Superior temporal gyrus (tissue), 1 donor: ENCODE measurements around the gene CAMK2D.
A peak's percentile ranks its signal among the peaks of the same experiment; 100 is the strongest.

ENCODE experiments used
- DNase-seq: peaks from one replicate; pipeline ENCODE4 v3.0.0-alpha.2; 2016; ENCODE audit errors: extremely low spot score

The CAMK2D gene

DNA sequence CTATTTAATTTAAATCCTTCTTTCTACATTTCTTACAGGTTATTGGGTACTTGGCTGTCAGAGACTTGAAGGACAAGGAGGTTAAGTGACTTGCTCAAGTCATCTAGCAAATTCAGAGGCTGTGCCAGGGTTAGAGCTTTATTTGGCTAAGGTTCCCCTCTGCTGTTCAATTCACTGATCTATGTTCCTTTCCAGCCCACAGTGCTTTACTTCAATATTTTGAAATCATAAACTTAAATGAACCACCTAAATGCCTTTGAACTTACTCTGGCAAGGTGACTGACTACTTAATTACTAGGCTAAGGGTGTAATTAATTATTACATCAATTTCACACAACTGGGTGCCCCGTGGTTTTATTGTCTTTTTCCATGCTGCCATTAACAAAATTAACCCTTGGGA is 288.7 kb downstream of the CAMK2D start:
- no peak for DNase-seq

DNA sequence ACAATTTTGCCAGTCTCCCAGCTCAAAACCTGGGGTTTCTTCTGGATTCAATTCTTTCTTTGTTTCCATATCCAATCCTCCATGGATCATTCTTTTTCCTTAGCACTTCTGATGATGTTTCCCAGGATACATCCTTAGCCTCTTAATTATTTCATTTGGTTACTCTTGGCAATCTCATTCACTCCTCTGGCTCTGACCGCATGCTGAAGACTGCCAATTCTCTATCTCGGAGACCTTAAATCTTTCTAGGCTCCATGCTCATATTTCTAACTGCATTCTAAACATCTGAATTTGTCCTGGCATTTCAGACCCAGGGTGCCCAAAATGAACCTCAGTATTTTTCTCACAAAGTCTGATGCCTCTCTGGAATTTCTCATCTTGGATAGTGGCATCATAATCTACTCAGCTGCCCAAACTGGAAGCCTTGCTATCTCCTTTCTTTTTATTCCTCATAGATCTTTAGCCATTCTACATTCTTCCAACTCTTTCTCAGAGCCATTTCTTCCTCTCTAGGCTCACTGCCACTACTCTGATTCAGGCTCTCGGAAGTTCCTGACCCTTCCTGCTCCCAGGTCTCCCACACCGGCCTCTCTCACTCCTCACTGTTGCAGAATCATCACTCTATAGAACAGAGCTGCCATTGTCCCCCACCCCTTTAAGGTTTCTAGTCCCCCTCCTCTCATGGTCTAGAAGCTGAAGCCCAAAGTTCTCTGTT is 290.2 kb downstream of the CAMK2D start:
- DNase-seq: no peak

DNA sequence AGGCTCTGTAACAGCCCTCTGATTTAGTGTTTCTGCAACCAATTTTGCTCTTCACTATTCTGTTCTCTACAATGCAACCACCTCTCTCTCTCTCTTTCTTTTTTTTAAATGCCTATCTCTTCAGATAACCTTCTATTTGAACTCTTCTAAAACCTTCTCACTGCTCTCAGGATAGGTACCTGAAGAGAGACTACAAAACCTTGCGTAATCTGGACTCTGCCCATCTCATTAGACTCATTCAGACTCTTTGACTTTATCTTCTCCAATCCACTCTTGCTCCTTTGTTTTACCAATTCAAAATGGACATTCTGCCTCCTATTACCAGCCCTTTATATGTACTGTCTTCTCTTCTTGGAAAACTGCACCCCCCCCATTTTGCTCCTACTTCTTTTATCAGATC is 291.6 kb downstream of the CAMK2D start:
- no peak for DNase-seq

DNA sequence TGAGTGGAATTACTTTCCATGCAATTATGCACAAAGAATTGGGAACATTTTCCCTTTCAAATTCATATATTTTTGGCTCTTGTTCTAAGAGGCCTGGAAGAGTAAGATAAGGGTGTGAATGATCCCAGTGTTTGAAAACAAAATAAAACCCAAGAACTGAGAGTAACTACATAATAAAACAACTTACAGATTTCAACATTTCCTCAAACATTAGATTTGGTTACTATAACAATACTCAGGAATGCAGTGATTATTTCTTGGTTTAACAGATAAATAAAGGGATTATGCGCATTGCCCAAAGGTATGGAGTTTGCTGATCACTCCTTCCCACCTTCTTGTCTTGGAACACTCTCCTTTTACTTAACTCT is 292.5 kb downstream of the CAMK2D start:
- DNase-seq: no peak

DNA sequence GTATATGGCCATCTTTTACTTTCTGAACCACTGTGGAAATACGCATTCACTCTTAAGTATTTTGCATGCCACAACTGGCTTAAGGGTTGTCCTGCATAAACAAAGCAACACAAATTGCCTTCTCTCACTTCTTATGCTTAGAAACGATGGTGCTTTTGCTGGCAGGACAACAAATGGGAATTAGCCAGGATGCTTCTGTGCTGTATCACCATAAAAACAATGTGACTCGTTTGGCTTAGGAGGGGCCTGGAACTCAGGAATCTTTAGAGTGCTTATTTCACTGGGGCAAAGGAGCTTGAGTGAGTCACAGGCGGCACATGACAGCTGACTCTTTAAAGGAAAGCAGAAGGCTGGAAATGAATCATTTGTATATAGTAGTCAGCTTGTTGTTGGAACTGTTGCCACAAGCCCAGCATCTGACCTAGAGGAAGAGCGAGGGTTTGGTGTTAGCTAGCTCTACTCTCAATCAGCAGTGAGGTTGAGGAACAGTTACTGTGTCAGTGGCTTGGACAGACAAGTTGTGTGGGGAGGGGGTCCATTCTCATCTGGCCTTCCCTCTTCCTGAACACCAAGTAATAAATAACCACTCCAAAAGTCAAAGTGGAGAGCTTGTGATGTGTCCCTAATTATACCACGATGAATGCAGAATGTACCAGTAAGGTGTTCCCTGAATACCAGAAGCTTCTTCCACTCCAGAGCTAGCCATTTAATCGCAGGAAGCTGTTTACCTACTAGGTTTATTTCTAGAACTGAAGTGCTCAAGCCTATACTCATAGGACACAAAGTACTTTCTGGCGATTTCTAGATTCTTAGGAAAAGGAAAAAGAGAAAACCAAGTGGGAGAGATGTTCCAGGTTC is 293.1 kb downstream of the CAMK2D start:
- DNase-seq: peak; percentile 64

DNA sequence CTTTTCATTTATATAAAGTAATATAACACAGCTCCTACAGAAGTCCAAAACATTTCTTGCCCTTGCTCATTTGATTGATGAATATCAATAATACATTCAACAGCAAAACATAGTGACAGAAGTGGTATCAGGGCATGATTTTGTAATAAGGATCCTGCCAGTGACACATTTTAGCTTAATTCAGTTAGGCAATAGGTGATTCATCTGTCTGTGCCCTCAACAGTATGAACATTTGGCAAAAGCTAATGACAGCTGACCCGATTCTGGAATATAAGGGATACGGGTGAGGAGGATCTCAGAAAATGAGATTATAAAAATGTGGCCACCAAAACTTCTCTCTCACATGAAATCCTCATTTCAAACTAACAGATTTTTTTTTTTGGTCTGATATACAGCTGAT is 294.0 kb downstream of the CAMK2D start:
- DNase-seq: no peak

DNA sequence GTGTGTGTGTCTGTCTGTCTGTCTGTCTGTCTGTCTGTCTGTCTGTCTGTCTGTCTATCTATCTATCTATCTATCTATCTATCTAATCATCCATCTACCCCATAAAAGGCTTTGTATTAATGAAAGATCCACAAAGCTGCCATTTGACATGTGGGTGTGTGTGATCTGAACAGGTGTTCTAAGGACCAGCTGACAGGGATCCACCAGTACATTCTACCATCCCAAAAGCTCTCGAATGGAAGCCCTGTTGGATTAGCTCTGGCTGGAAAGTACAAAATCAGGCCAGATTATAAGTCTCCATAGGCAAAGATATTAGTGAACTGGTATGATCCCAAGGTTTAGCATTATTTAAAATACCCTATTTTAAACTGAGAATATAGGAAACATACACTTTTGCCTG is 299.3 kb downstream of the CAMK2D start:
- no peak for DNase-seq

DNA sequence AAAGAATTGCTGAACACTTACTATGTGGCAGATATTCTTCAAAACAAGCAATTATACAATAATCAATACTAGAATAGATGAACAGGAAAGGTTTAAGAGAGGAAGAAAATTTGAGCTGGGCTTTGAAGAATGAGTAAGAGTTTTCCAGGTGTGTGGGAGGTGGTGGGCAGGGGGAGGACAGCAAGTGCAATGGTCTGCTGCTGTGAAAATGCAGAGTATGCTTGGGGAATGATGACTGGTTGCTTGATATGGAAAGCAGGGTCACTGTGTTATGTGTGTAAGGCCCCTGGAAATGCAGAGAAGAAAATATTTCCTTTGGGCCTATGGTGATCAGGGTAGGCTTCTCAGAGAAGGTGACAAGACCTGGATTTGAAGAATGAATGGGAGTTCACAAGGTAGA is 300.3 kb downstream of the CAMK2D start:
- no peak for DNase-seq

DNA sequence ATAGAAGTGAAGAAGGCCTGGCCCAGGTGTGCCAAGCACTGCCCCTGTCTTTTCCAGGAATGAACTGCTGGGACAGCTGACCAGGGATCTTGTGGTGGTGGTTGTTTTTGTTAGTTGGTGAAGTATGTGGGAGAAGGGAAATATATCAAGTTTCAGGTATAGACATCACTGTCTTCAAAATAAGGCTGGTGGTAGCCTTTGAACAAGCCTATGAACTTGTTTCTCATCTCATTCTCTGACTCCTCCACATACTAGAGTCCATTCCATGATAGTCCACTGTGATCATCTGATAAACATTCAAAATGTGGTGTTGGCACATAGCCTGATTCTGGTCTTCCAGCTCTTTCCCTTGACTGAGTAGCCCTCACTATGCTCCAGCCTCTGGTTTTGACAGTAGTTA is 303.7 kb downstream of the CAMK2D start:
- no peak for DNase-seq

DNA sequence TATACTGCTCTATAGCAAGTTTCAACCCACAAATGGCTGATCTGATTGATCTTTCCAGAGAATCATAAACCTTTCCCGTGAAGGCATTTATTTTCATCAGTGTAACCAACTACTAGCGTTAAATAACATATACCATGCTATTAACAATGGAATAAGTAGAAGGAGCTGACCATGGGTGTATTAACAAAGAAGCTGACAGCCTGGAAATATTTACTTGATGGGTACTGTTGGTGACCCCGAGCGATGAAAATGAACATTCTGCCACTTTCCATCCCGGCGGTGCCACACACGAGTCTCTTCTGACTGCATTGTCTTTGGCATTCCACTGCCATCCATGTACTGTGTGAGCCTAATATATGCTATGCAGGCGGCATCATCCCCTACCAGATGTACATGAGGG is 304.4 kb downstream of the CAMK2D start:
- DNase-seq: no peak

DNA sequence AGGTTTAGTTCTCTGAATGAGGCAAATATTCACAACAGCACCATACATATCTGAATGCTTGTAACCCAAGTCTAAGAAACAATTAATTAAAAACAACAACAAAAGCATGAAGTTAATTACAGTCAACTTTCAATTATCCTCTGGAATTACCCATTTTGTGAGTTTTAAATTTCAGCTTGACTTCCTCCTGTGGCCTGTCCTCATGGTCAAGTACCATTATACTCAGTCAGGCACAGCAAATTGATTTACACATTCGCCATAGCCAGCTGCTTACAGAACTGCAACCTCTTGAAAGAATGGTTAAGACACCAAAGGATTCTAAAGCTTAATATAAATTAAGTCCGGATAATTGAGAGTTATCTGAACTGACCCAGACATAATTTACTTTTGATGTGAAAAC is 306.5 kb downstream of the CAMK2D start:
- no peak for DNase-seq

DNA sequence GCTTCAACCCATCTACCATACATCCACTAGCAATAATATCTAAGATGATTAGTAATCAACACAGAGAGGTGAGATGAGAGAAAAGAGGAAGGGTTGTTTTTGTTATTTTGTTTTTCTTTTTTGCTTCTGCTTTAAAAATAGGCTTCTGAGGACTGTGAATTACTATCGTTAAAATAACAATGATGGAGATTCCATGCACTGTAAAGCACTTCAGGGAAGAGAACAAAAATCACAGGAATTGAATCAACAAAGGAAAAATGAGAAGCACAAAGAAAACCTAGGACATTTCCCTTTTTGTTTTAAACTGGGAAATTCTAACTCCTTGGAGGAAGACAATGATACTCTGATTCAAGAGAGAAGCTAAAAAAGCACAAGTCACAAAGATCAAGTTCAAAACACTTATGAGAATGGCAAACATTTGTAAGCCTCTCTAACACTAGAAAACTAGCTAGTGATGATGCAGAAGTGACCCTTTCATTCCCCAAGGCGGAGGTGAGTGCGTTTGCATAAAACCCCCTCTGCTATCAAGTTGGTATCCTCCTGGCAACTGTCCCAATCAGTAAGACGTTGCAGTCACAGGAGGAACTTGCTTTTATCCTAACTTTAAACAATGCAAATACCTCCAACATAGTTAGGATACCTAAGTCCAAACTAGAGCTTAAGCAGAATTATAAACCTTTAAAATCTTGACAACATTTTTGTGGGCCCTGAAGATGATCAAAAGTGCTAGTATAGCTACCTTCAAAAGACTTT is 308.5 kb downstream of the CAMK2D start:
- DNase-seq: no peak

DNA sequence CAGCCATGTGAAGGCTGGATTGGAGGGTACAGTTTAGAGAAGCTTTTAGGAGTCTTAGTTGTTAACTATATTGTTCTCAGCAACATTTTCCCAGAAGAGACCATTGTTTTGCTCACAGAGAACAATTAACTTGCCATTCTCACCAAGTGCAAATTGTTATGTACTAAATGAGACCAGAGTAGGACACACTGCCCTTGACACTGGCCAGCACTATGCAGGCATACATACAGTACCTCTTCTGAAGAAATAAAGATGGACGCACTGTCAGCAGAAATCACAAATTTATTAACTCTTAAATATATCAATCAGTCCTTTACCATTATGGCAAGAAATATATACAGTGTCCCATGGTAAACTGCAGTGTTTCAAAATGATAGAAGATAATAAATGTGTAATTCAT is 309.4 kb downstream of the CAMK2D start:
- DNase-seq: no peak

DNA sequence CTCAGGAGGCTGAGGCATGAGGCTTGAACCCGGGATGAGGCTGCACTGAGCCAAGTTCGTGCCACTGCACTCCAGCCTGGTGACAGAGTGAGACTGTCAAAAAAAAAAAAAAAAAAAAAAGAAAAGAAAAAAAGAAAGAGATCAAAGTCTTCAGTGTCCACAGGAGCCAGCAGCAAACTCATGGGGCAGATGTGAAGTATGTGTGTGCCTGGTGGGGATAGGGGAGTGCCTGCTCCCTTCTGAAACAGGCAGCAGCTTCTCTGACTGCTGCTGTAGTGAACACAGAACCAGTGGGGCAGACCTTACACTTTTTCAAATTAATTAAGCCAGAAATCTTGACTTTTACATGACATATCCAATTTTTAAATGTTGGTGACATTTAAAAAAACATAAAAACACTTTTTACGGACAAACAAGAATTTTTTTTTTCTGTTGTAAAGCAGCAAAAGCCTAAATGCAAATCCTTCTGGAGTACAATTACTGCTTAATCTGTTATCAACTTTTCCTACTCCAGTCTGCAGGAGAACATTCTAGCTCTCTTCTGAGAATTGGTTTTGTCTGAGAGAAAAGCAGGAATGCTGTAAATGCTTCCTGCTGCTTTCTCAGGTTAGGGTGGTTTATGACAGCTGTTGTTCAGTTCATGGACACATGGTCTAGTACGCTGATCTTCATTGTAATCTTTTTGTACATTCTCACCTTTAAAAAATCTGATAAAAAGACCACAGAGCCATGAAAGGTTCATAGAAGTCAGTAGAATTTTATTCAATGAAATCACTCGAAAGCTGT is 311.1 kb downstream of the CAMK2D start:
- DNase-seq: no peak

DNA sequence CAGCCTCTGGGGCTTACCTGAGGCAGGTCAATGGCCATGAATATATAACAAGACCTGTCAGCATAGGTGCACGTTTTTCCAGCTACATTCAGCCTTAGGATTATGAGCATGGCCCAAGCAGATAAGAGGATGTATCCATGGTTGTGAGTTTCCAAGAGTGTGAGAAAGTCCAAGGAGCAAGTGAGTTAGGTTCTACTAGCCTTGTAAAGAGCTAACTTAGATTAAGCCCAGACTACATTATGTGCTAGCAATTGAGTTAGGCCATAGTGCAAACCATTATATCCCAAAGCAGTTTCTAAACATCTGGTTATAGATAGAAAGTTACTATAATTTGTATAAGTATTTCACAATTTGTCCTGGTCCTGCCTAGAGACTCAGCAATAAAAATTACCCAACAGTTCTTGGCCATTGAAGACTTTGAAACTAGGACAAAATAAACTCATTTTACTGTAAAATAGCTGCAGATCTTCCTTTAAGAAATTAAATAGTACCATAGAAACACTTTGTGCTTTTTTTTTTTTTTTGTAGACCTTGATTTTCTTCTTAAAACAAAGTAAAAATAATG is 312.0 kb downstream of the CAMK2D start:
- no peak for DNase-seq

DNA sequence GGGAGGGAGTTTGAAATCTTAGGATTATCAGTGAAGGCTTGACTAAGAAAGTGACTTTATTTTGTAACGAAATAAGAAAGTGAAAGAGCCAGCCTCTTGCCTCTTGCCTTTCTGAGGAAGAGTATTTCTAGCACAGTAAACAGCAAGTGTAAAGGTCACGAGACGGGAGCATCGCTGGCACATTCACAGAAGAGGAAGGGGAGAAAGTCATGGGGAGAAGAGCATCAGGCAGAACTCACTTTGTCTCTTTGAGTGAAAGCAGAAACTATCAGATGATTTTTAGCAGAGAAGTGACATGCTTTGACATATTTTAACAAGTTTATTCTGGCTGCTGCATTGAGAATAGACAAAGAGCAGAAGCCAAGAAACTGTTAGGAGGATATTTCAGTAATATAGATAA is 313.8 kb downstream of the CAMK2D start:
- no peak for DNase-seq

DNA sequence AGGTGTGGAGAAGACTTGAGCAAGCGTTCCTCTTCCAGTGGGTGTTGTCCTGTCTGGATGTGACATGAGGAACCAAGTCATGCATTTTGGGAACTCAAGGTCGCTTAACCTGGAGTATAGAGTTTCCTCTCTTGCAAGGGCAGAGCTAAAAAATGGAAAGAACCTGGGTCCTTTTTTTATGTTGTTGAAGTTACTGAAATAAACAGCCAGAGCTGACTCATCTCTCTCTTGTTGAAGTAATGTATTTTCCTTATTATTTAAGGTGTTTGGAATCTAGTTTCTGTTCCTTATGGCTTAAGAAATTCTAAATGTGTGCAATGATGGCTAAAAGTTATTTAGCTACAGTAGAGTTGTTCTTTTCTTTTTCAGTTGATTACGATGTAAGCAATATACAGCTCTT is 314.5 kb downstream of the CAMK2D start:
- no peak for DNase-seq

DNA sequence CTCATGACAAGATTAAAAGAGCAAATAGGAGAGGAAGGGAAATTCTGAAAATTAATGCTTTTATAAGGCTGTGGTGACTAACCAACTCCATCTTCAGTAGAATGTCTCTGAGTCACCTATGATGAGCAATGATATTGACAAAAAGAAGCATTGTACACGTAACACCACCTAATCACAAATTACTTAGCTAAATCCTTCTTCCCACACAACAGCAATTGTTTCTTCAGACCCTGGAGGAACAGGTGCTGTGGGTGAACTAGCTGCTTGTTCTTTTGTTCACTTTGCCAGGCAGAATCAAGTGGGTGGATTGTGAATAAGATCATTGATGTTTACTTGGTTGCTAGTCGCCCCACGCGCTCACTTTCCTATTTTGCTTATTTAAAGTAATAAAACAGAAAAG is 315.5 kb downstream of the CAMK2D start:
- DNase-seq: no peak

DNA sequence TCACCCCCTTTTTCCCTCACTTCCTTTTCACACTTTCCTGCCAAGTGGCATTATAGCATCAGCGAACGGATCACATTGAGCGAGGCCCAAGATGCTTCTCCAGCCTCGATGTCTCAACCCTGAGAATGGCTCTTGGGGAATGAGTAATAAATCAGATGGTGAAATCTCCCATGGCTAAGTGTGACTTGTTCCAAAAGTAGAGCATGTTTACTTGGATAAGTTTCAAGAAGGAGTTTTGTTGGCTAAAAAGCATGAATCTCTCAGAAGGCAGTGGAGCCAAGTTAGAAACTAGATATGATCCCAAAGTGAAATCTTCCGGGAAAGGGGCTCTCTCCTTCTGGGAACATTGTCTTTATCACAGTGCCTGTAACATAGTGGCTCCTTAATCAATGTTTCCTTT is 316.3 kb downstream of the CAMK2D start:
- no peak for DNase-seq

DNA sequence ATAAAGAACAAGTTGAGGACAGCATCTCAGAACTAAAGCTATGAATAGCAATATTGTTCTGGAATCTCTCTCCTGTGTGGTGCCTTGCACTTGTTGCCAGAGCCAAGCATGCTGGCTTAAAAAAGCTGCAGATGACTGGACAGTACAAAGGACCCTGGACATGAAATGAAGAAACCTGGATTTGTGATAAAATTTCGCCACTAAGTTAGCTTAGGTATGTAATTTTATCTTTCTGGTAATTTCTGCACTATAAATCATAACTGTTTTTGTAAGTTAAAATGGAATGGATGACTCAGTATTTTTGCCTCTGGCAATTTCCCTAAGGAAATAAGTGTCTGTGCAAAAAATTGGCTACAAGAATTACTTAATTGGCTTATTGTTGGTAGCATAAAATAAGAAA is 317.2 kb downstream of the CAMK2D start:
- DNase-seq: no peak

DNA sequence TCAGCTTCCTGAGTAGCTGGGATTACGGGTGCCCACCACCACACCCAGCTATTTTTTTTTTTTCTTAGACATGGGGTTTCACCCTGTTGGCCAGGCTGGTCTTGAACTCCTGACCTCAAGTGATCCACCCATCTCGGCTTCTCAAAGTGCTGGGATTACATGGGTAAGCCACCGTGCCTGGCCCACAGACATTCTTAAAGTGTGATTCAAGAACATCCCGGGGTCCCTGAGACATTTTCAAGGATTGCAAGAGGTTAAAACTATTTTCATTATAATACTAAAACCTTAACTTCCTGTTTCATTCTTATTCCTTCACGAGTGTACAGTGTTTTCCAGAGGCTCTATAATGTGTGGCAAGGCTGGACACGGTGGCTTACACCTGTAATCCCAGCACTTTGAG is 318.7 kb downstream of the CAMK2D start:
- no peak for DNase-seq

DNA sequence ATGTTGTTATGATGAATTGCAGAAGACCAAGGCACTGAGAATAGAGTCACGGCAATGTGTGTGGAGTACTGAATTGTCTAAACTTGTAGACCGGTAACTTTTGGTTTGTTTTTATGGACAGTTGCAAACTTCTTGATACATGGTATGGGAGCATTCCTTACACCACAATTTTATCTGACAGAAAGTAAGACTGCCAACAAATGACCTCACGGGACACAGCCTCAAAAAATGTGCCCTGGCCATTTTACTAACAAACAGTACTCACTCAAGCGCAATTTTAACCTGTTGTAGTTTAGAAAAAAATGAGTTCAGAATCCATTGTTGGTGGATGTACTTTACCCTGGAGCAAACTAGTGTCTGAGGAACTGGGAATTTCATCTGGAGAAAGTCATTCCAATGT is 321.2 kb downstream of the CAMK2D start:
- no peak for DNase-seq
